NCI-H748 (cell line): Measurements from ENCODE around the gene MACROH2A1.

Experiments used
- DNase-seq: peaks from one replicate; lab custom pipeline; 2025; ENCODE audit not compliant: unreplicated experiment; lab: John Stamatoyannopoulos, UW

MACROH2A1 gene

DNA sequence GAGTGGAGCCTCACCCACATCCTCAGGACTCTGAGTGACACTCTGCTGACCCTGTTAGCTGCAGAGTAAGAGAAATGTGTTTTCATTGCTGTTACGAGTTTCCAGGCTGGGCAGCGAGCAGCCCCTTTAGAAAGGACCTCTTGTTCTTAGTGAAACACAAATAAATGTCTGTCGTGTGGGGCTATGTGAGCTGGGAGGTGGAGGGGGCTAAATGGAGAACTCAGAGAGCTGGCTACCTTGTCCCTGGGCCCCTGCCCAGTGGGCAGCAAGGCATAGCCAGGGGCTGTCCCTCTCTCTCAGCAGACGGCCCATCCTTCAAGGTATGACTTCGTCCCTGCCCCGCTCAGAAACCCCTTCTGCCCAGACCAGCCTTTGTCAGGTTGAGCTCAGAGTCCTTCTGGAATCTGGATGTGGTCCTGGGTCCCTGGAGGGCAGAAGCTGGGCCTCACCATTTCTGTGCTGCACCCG, 38.0 kb upstream of the MACROH2A1 start:
- no peak for DNase-seq

GRCh38 chr5:135435467-135436330, 36.7 kb upstream of the MACROH2A1 start:
- DNase-seq, result no peak

DNA sequence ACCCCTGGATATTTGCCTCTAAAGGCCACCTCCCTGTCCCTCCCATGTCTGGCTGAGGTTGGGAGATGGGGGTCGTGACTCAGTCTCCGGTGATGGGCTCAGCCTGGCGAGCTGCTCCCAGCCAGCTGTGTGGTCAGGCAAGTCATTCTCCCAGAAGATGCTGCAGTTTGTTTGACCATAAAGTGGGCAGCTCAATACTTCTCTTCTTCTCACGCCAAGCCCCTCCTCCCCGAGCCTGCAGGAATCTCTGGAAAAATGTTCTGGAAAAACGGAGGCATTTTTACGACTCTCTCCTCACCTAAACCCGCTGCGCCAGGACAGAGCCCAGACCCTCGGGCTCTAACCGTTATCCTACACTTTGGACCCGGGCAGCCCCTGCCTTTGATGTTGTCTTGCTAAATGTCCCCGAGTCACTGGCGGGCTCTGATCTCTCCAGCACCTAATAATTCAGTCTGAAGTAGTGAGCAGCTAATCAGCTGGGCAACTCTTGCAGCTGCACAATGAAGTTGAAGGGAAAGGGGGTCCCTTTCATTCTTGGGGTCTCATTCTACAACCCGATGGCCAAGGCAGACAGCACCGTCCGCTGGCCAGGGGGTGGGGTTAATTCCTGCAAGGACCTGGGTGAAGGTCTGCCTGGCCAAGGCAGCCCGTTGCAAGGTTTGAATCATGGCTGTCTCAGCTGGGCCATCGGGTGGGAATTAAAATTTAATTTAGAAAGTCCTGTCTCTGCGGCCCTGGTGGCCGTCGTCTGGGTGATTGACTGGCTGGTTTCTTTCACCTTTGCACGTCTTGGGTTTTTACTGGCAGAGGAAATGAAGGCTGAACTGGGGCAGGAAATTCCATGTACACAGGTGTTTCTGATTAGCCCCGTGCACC, 35.8 kb upstream of the MACROH2A1 start:
- no peak for DNase-seq

GRCh38 chr5:135433681-135434426, 34.8 kb upstream of the MACROH2A1 start:
- no peak for DNase-seq

GRCh38 chr5:135432113-135432512, 33.1 kb upstream of the MACROH2A1 start:
- no peak for DNase-seq

DNA sequence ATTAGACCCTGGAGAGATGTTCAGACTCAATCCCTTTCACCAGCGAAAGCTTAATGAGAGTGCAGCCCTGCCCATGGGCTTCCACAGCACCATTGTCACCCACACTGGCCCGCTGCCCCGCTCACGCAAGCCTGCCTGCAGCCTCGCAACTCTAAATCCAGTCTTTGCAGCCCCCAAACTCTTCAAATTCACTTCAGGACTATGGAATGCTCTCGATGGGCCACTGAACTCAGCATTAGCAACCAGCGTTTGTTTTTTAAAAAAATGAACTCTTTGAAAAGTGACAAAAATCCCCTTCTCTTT, 31.1 kb upstream of the MACROH2A1 start:
- no peak for DNase-seq

GRCh38 chr5:135429301-135430134, 30.5 kb upstream of the MACROH2A1 start:
- peak; percentile 40 for DNase-seq

- no peak for DNase-seq
These were observed 29.6 kb upstream of the MACROH2A1 start for GRCh38 chr5:135428586-135428985.

DNA sequence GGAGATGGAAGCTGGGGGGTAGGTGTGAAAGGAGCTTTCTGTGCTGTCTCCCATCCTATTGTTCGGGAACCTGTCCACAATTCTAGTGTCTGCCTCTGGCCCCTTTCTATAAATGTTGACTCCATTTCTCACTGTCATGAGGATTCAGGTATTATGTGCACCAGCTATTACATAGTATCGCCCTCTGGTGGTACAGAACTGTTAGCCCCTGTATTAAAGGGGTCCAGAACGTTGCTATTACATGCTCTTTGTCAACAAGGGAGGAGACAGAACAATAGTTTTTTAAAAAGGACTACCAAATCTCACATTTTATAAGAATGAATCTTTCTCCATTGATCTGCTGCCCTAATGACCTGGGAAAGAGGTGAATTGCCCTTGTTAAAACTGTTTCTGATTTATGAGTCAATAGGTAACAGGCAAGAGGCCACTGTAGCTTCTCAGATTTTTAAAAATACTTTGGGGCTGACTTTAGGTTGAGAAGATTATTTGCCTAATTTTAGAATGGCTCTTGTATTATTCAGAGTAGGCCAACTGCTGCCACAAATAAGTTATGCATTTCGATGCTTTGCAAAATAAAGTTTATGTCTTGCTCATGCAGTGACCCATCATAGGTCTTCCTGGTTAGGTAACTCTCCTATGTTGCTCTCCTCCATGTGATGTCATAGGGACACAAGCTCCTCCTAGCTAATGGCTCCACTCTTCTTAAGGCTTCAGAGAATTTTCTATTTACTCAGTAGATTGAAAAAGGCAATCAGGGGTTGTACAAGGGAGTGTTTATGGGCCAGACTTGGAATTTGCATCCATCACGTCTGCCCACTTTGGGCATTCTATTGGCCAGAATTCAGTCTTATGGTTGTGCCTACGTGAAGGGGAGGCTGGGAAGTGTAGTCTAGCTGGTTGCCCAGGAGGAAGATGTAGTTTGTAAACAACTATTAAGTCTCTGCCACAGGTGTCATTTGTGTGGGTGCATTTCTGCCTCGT, 27.4 kb upstream of the MACROH2A1 start:
- DNase-seq, result peak; percentile 72

GRCh38 chr5:135425641-135426040, 26.6 kb upstream of the MACROH2A1 start:
- no peak for DNase-seq

GRCh38 chr5:135423846-135424168, 24.8 kb upstream of the MACROH2A1 start:
- DNase-seq, result no peak

DNA sequence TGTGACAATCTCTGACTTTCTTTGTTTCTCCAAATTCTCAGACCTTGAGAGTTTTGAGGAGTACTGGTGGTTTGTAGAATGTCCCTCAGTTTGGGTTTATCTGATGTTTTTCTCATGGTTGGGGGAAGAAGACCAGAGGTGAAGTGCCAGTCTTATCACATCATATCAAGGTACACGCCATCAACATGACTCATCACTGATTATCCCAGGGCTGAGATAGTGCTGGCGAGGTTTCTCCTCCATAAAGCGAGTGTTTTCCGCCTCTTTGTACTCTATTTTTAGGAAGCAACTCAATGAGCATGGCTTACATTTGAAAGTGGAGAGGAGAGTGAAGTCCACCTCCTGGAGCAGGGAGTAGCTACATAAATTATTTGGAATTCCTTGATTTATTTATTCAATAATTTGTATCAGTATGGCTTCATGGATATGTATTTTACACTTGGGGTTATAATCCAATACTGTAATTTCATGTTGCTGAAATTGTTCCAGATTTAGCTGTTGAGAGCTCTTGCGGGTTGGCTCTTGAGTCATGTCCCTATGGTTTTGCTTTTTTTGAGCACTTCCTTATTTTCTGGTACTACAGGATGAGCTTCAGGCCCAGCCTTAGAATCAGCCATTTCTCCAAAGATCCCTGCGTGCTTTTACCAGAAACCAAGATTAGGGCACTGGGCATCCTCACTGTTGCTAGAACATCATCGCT, 24.3 kb upstream of the MACROH2A1 start:
- no peak for DNase-seq

- no peak for DNase-seq
These were observed 23.4 kb upstream of the MACROH2A1 start for GRCh38 chr5:135422419-135422818.

GRCh38 chr5:135417083-135417482, 18.1 kb upstream of the MACROH2A1 start:
- no peak for DNase-seq

DNA sequence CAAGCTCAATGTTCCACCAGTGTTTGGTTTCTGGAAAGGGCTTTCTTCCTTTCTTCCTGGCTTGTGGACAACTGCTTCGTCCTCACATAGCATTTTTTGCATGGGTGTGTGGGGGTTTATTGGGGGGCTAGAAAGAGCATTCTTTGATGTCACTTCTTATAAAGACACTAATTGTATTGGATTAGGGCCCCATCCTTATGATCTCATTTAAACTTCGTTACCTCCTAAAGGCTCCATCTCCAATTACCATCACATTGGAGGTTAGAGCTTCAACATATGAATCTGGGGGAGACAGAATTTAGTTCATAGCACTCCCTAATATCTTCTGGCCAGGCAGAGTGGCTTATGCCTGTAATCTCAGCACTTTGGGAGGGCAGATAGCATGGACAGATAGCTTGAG, 6.1 kb upstream of the MACROH2A1 start:
- DNase-seq, result no peak

GRCh38 chr5:135402031-135402430, 3.0 kb upstream of the MACROH2A1 start:
- no peak for DNase-seq

DNA sequence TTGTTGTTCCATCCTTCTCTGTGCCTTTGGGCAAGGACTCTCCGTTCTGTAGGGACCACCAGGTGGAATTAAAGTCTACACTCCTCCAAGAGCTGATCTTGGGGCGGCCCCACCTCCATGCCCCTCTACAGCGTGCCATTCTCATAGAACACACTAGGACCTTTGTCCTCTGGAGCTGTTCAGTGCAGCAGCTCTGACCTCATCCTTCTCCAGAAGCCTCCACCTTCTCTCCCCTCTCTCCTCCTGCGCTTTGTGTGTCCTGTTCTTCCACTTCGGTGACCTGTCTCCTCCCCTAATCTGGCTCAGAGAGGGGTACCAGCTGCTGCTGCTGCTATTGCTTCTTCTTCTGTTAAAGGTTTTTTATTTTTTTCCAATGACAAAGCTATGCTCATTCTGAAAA, 1.8 kb upstream of the MACROH2A1 start:
- DNase-seq, result peak; percentile 6

- no peak for DNase-seq
These were observed 937 bp upstream of the MACROH2A1 start for GRCh38 chr5:135399794-135400542.
